Measurements from ENCODE around the gene KDM4C. TPM values are rescaled to one million over a fixed set of nuclear protein-coding genes. Genes with fewer than 3 reads are reported as not detected.
"Not testable (repeated sequence)": the region's sequence is repeated elsewhere in the genome, so short reads cannot be mapped to it uniquely, and the experiment has no call there.

Gene KDM4C
- total RNA-seq, 1 experiment from 2014 or later: 4.8 TPM

DNA sequence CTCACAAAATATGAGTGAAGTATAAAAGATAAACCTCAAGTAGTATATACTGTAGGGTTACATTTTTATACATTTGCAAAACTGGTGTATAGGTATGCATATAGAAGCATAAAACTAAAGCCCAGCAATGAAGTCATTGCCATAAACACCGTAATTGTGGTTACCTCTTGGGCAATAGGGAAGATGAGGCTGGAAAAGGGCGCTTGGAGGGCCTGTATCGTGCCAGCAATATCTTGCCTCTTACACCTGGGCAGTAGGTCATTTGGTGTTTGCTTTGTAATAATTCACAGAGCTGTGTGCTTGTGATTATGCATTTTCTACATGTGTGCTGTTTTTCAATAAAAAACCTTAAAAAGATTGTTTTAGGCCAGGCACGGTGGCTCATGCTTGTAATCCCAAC lies 45.2 kb downstream of the KDM4C start:
- Histone ChIP-seq H3K4me3 (ENCODE audit: low read depth, low read length, poor library complexity, severe bottlenecking) (no peak overlapping the region), H3K27me3 (replicated peaks; ENCODE audit: insufficient read depth, low read depth, low read length, poor library complexity) (no peaks in the 10 kb centered on the region), H3K4me1 (ENCODE audit: insufficient read depth, low read length, poor library complexity, severe bottlenecking) (no peaks in the 10 kb centered on the region), H3K36me3 (ENCODE audit: insufficient read depth, low read length, poor library complexity, severe bottlenecking) (no peaks in the 10 kb centered on the region), H3K27ac (ENCODE audit: low read depth, low read length, poor library complexity, severe bottlenecking) (no peak overlapping the region), H3K9me3 (ENCODE audit: low read depth, low read length, poor library complexity, severe bottlenecking) (no peaks in the 10 kb centered on the region)
- CTCF ChIA-PET: no interaction called here
- no TSS peak for BruUV-seq (replicated peaks)
- intact Hi-C loops (cut with micrococcal nuclease; ENCODE audit: unreplicated experiment): no loop called here
- POLR2A ChIA-PET (ENCODE audit: low non-redundant PET): no interaction called here
- no peak for TF ChIP-seq EZH2 (IDR thresholded peaks at IDR 0.05; ENCODE audit: borderline replicate concordance, low read depth, low read length, poor library complexity, severe bottlenecking)
- TF ChIP-seq, protein P1, sequence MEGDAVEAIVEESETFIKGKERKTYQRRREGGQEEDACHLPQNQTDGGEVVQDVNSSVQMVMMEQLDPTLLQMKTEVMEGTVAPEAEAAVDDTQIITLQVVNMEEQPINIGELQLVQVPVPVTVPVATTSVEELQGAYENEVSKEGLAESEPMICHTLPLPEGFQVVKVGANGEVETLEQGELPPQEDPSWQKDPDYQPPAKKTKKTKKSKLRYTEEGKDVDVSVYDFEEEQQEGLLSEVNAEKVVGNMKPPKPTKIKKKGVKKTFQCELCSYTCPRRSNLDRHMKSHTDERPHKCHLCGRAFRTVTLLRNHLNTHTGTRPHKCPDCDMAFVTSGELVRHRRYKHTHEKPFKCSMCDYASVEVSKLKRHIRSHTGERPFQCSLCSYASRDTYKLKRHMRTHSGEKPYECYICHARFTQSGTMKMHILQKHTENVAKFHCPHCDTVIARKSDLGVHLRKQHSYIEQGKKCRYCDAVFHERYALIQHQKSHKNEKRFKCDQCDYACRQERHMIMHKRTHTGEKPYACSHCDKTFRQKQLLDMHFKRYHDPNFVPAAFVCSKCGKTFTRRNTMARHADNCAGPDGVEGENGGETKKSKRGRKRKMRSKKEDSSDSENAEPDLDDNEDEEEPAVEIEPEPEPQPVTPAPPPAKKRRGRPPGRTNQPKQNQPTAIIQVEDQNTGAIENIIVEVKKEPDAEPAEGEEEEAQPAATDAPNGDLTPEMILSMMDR (conservative IDR thresholded peaks at IDR 0.05; ENCODE audit: low read depth, low read length): no peak
- no peak for DNase-seq (ENCODE audit: low spot score)

DNA sequence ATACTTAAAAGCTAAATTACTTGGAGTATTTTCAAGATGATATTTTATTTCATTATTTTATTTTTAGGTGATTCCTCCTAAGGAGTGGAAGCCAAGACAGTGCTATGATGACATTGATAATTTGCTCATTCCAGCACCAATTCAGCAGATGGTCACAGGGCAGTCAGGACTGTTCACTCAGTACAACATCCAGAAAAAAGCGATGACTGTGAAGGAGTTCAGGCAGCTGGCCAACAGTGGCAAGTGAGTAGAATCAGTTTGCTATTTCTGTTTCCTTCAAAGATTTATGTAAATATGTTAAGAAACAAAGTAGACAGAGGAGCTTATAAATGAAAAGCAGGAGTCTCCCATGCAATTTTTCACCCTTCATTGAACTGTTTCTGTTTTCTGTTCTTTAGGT lies 47.8 kb downstream of the KDM4C start:
- Histone ChIP-seq H3K4me1 (ENCODE audit: insufficient read depth, low read length, poor library complexity, severe bottlenecking) (no peaks in the 10 kb centered on the region), H3K9me3 (ENCODE audit: low read depth, low read length, poor library complexity, severe bottlenecking) (no peaks in the 10 kb centered on the region), H3K27ac (ENCODE audit: low read depth, low read length, poor library complexity, severe bottlenecking) (no peak overlapping the region), H3K36me3 (ENCODE audit: insufficient read depth, low read length, poor library complexity, severe bottlenecking) (no peaks in the 10 kb centered on the region), H3K4me3 (ENCODE audit: low read depth, low read length, poor library complexity, severe bottlenecking) (no peak overlapping the region), H3K27me3 (replicated peaks; ENCODE audit: insufficient read depth, low read depth, low read length, poor library complexity) (no peaks in the 10 kb centered on the region)
- no TSS peak for BruUV-seq (replicated peaks)
- TF ChIP-seq, protein P1 (conservative IDR thresholded peaks at IDR 0.05; ENCODE audit: low read depth, low read length): no peak
- TF ChIP-seq EZH2 (IDR thresholded peaks at IDR 0.05; ENCODE audit: borderline replicate concordance, low read depth, low read length, poor library complexity, severe bottlenecking): no peak
- CTCF ChIA-PET: no interaction called here
- POLR2A ChIA-PET (ENCODE audit: low non-redundant PET): no interaction called here
- intact Hi-C loops (cut with micrococcal nuclease; ENCODE audit: unreplicated experiment): no loop called here
- DNase-seq (ENCODE audit: low spot score): no peak

DNA sequence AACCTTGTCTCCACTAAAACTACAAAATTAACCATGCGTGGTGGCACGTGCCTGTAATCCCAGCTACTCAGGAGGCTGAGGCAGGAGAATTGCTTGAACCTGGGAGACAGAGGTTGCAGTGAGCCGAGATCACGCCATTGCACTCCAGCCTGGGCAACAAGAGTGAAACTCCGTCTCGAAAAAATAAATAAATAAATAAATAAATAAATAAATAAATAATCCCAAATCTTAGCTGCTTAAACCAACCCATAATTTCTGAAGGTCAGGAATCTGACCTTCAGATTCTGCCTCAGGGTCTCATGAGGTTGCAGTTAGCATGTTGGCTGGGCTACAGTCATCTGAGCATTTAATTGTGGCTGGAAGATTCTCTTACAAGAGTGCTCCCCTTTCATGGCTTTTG lies 48.5 kb downstream of the KDM4C start:
- H3K4me3 ChIP-seq (ENCODE audit: low read depth, low read length, poor library complexity, severe bottlenecking); H3K4me1 ChIP-seq (ENCODE audit: insufficient read depth, low read length, poor library complexity, severe bottlenecking); H3K9me3 ChIP-seq (ENCODE audit: low read depth, low read length, poor library complexity, severe bottlenecking); H3K27me3 ChIP-seq (replicated peaks; ENCODE audit: insufficient read depth, low read depth, low read length, poor library complexity); H3K27ac ChIP-seq (ENCODE audit: low read depth, low read length, poor library complexity, severe bottlenecking); POLR2A ChIA-PET (ENCODE audit: low non-redundant PET); CTCF ChIA-PET; H3K36me3 ChIP-seq (ENCODE audit: insufficient read depth, low read length, poor library complexity, severe bottlenecking); intact Hi-C loops (cut with micrococcal nuclease; ENCODE audit: unreplicated experiment); DNase-seq (ENCODE audit: low spot score); BruUV-seq (replicated peaks): not testable (repeated sequence)

DNA sequence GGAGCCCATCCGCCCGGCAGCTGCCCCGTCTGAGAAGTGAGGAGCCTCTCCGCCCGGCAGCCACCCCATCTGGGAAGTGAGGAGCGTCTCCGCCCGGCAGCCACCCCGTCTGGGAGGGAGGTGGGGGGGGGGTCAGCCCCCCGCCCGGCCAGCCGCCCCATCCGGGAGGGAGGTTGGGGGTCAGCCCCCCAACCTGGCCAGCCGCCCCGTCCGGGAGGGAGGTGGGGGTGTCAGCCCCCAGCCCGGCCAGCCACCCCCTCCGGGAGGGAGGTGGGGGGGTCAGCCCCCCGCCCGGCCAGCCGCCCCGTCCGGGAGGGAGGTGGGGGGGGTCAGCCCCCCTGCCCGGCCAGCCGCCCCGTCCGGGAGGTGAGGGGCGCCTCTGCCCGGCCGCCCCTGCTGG lies 49.9 kb downstream of the KDM4C start:
- H3K9me3 ChIP-seq (ENCODE audit: low read depth, low read length, poor library complexity, severe bottlenecking); H3K4me3 ChIP-seq (ENCODE audit: low read depth, low read length, poor library complexity, severe bottlenecking); H3K4me1 ChIP-seq (ENCODE audit: insufficient read depth, low read length, poor library complexity, severe bottlenecking); BruUV-seq (replicated peaks); H3K27ac ChIP-seq (ENCODE audit: low read depth, low read length, poor library complexity, severe bottlenecking); CTCF ChIA-PET; intact Hi-C loops (cut with micrococcal nuclease; ENCODE audit: unreplicated experiment); H3K36me3 ChIP-seq (ENCODE audit: insufficient read depth, low read length, poor library complexity, severe bottlenecking); POLR2A ChIA-PET (ENCODE audit: low non-redundant PET); DNase-seq (ENCODE audit: low spot score); H3K27me3 ChIP-seq (replicated peaks; ENCODE audit: insufficient read depth, low read depth, low read length, poor library complexity): not testable (repeated sequence)
